ENCODE measurements around the gene FAM114A1. TPM values are rescaled to one million over a fixed set of nuclear protein-coding genes. Genes with fewer than 3 reads are reported as not detected.
"Not testable (repeated sequence)": the region's sequence is repeated elsewhere in the genome, so short reads cannot be mapped to it uniquely, and the experiment has no call there.

Gene FAM114A1
- total RNA-seq, 1 experiment from 2014 or later, result 55.9 TPM

DNA sequence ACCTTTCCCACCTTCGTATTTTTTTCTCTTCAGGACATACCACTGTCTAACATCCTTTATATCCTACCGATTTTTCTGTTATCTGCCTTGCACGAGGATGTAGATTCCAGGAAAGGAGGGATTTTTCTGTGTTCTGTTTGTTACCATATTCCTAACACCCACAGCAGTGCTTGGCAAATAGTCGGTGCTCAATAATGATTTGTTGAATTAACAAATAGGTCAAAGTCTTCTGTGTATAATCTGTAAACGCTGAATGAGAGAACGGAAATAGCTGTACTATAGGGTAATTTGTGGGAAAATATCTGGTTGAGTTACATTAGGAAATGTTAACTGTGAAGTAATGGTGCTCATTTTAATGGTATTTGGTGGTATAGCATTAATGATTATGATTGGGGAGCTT, 83.1 kb downstream of the FAM114A1 start:
- Histone ChIP-seq H3K4me1 (peaks cover 5% of the 10 kb centered on the region), H3K27me3 (no peaks in the 10 kb centered on the region), H3K36me3 (peaks cover under 1% of the 10 kb centered on the region; the same call in 1 of the 2 replicates), H3K4me3 (no peak overlapping the region), H3K9me3 (replicated peaks) (no peaks in the 10 kb centered on the region), H3K27ac (no peak overlapping the region)
- DNase-seq, result no peak

DNA sequence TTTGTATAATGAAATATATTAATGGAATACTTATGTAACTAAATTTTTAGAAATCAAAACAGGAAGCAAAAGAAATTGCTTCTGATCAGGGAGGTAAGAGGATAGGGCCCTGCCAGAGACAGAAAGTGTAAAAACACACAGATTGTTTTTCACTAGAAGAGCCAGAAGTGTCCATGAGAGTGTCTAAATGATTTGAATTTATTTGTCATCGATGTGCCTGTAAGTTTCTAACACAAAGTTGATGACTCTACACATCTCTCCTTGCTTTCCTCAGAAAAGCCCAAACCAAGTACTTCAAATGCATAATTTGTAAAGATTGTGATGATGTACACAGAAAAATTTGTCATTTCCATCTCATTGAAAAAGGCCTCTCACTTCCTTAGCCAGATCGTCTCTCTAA, 84.0 kb downstream of the FAM114A1 start:
- Histone ChIP-seq H3K27me3 (no peaks in the 10 kb centered on the region), H3K27ac (no peak overlapping the region), H3K9me3 (replicated peaks) (no peaks in the 10 kb centered on the region), H3K4me3 (no peak overlapping the region), H3K4me1 (peaks cover 5% of the 10 kb centered on the region), H3K36me3 (no peaks in the 10 kb centered on the region)
- no peak for DNase-seq

DNA sequence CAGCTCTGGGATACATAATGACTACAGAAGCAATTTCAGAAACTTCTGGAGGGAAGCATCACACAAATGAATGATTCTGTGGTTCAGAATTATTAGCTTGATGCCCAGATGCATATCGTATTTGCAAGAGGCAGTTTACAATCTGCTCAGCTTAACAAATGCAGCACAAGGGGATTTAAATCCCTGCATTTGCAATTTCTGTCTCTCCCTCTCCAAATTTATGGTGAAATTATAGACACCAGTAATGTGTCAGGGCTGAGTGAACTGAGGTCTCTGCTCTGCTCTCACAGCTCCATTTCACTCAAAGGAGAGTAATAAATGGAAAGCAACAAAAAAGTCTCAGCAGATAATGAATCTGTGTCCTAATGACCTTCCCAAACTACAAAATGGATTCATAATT, 84.4 kb downstream of the FAM114A1 start:
- H3K36me3 ChIP-seq, result no peaks in the 10 kb centered on the region
- no peak for DNase-seq
- H3K27ac ChIP-seq, result no peak overlapping the region
- H3K27me3 ChIP-seq, result no peaks in the 10 kb centered on the region
- H3K4me3 ChIP-seq, result no peak overlapping the region
- no peaks in the 10 kb centered on the region for H3K9me3 ChIP-seq (replicated peaks)
- H3K4me1 ChIP-seq, result peaks cover 5% of the 10 kb centered on the region

DNA sequence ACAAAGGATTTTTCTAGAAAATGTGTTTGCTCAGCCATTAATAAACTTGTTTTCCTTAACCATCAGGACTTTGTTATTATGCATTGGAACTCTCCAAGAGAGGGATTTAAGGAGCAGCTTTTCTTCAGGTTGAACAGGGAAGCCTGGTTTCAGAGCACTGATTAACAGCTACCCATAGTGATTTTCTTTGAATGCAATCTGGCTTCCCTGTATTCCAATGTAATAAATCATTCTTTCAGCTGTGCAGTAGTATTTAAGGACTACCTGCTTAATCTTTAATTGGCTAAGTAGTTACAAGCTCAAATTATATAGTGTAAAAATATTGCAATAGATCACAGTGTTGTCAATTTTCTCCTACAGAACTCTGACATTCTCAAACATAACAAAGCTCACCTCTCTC, 87.1 kb downstream of the FAM114A1 start:
- Histone ChIP-seq H3K9me3 (replicated peaks) (no peaks in the 10 kb centered on the region), H3K4me3 (no peak overlapping the region)
- DNase-seq, result no peak

DNA sequence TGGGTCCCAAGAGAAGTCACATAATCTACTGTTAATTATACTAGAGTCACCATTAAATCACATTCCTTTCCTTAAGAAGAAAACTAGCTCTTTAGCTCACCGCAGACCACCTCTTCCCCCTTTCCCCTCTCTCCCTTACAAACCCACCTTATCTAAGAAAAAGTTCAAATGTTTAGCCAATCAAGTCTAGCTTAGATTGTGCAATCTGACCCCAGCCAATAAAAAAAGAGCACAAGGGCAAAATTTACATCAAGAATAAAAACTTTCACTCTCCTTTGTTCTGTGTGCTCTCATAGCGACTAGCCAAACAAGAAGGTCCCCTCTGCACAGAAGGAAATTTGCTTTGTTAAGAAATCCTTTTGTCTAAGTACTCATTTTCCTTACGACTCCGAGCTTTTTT, 88.4 kb downstream of the FAM114A1 start:
- no peak for DNase-seq
- H3K4me1 ChIP-seq, result no peaks in the 10 kb centered on the region

More for the DNA sequence above, 87.1 kb downstream of the FAM114A1 start:
- Histone ChIP-seq H3K4me1 (no peaks in the 10 kb centered on the region), H3K27ac (no peak overlapping the region), H3K36me3 (no peaks in the 10 kb centered on the region), H3K27me3 (no peaks in the 10 kb centered on the region)

DNA sequence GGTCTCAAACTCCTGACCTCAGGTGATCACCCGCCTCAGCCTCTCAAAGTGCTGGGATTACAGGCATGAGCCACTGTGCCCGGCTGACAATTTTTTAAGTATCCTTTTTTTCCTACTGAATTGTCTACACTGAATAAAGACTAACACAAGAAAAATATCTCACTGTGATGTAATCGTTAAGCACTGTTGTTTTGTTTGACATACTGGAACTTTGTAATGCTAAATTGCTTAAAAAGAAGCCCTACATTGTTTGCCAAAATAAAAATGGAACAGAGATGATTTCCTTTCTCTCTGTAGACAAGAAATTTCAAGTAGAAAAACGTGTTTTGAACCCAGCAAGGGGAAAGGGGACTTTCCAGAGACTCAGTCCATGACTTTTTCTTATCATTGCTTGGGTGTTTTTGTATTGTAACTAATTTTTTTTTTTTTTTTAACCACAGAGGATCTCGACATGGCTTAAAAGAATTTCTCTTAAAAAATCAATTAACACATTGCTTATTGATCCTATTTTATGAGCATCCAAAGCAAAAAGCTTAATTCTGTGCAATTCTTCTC, 89.7 kb downstream of the FAM114A1 start:
- DNase-seq, result no peak
- H3K27me3 ChIP-seq, result no peaks in the 10 kb centered on the region
- no peaks in the 10 kb centered on the region for H3K9me3 ChIP-seq (replicated peaks)
- H3K4me1 ChIP-seq, result no peaks in the 10 kb centered on the region
- H3K27ac ChIP-seq, result no peak overlapping the region
- H3K36me3 ChIP-seq, result no peaks in the 10 kb centered on the region
- no peak overlapping the region for H3K4me3 ChIP-seq

More for the DNA sequence above, 88.4 kb downstream of the FAM114A1 start:
- H3K36me3 ChIP-seq, result no peaks in the 10 kb centered on the region
- H3K27ac ChIP-seq, result no peak overlapping the region
- no peaks in the 10 kb centered on the region for H3K27me3 ChIP-seq
- H3K4me3 ChIP-seq, result no peak overlapping the region
- H3K9me3 ChIP-seq (replicated peaks), result no peaks in the 10 kb centered on the region

DNA sequence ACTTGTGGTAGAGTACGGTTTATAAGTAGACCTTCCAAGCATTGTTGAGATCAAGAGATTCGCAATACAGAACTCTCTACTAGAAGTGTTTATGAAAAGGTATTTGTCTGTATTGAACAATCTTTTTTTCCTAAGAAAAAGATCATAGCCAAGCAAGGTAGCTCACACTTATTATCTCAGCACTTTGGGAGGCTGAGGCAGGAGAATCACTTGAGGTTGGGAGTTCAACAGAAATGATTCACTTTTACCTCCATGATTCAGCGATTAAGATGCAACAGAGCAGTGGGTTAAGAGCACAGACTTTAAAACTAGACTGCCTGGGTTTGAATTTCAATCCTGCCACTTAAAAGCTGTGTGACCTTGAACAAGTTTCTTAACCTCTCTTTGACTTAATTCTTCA, 90.3 kb downstream of the FAM114A1 start:
- Histone ChIP-seq H3K4me3 (no peak overlapping the region), H3K27ac (no peak overlapping the region), H3K4me1 (no peaks in the 10 kb centered on the region), H3K27me3 (no peaks in the 10 kb centered on the region), H3K9me3 (replicated peaks) (no peaks in the 10 kb centered on the region), H3K36me3 (no peaks in the 10 kb centered on the region)
- no peak for DNase-seq

DNA sequence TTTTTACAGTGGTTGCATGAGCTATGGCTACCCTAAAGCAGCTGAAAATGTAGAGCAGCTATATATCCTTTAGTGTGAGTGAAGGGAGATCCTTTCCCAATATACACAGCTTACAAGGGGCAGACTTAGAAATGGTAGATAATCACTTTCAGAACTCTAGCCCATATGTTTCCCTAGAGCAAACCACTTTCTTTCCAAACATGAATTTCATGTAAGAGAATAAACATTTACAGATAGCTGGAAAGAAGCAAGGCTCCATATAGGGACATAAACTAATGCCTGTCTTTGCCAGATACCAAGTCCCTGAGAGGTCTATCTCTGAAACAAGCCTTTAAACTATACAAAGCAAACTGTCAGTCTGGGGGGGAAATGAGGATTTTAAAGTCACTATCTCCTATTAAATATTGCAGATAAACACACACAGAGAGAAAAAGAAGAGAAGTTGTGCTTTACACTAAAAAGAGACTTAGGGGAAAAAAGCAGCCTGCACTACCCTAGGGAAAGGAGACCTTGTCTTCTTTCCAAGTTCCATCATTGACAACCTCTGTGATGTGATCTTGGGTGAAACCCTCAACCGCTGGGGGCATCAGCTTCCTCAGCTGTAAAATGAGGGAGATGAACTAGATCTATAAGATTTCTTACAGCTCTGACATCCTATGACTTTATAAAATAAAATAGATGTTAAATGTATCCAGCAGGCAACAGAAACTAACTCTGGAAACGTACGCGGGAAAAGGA, 91.0 kb downstream of the FAM114A1 start:
- Histone ChIP-seq H3K36me3 (no peaks in the 10 kb centered on the region), H3K4me1 (no peaks in the 10 kb centered on the region), H3K9me3 (replicated peaks) (no peaks in the 10 kb centered on the region), H3K27me3 (no peaks in the 10 kb centered on the region), H3K4me3 (no peak overlapping the region), H3K27ac (no peak overlapping the region)
- no peak for DNase-seq

DNA sequence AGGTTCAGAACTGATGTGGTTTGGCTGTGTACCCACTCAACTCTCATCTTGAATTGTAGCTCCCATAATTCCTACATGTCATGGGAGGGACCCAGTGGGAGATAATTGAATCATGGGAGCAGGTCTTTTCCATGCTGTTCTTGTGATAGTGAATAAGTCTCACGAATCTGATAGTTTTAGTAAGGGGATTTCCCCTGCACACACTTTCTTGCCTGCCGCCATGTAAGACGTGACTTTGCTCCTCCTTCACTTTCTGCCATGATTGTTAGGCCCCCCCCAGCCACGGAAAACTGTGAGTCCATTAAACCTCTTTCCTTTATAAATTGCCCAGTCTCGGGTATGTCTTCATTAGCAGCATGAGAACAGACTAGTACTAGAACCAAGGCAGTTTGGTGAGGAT, 91.6 kb downstream of the FAM114A1 start:
- not testable (repeated sequence) for H3K9me3 ChIP-seq (replicated peaks); H3K27ac ChIP-seq; DNase-seq; H3K27me3 ChIP-seq; H3K4me1 ChIP-seq; H3K36me3 ChIP-seq; H3K4me3 ChIP-seq

DNA sequence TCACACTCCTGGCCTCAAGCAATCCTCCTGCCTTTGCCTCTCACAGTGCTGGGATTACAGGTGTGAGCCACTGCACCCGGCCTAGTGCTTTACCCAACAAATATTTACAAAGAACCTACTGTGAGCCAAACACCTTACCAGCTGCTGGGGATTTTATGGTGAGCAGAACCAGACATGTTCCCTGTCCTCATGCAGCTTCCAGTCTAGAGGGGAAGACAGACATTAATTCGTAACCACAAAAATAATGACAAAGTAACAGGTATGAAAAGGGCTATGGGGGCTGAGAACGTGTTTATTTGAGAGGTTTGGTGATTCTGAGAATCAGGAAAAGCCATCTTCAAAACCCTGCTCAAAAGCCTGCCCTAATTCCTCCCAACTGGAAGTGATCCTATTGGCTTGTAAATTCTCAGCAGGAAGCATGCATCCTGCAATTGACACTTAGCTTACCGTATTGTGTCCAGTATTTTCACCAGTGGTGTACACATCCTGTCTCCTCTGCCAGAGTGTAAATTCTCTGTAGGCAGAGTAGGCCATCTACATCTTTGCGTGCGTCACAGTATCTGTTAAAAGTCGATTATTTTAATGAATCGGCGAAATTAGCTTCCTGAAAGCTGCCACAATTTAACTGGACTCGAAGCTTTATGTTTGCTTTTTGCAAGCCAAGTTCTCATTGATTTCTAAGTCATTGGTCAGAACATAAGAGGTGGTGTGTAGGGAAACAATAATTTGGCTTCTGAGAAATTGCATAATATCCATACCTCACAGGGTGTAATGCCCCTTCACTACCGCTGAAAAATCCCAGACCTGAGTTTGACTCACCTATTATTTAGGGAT, 97.6 kb downstream of the FAM114A1 start:
- no peak overlapping the region for H3K4me3 ChIP-seq
- no peak for DNase-seq
- no peaks in the 10 kb centered on the region; the same call in 1 of the 2 replicates for H3K4me1 ChIP-seq
- no peaks in the 10 kb centered on the region for H3K9me3 ChIP-seq (replicated peaks)
- H3K27me3 ChIP-seq, result no peaks in the 10 kb centered on the region
- no peak overlapping the region for H3K27ac ChIP-seq
- H3K36me3 ChIP-seq, result no peaks in the 10 kb centered on the region

DNA sequence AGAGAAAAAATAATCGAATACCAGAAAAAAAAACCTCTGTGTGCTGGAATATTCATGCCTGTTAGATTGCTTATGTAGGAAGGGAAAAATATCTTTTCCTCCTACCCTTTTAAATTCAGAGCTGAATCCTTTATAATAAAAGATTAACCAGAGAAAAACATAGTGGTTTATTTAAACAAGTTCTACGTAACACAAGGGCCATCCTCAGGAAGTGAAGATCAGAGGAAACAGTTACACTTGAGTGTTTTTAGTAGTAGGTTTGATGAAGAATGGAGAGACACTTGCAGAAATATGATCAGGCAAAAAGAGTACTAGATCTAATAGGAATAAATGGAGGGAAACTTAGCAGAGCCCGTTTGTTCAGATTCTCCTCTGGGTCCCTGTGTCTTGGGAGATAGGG, 98.3 kb downstream of the FAM114A1 start:
- Histone ChIP-seq H3K27ac (no peak overlapping the region), H3K4me3 (no peak overlapping the region), H3K9me3 (replicated peaks) (no peaks in the 10 kb centered on the region), H3K27me3 (no peaks in the 10 kb centered on the region), H3K36me3 (no peaks in the 10 kb centered on the region), H3K4me1 (no peaks in the 10 kb centered on the region; the same call in 1 of the 2 replicates)
- no peak for DNase-seq

DNA sequence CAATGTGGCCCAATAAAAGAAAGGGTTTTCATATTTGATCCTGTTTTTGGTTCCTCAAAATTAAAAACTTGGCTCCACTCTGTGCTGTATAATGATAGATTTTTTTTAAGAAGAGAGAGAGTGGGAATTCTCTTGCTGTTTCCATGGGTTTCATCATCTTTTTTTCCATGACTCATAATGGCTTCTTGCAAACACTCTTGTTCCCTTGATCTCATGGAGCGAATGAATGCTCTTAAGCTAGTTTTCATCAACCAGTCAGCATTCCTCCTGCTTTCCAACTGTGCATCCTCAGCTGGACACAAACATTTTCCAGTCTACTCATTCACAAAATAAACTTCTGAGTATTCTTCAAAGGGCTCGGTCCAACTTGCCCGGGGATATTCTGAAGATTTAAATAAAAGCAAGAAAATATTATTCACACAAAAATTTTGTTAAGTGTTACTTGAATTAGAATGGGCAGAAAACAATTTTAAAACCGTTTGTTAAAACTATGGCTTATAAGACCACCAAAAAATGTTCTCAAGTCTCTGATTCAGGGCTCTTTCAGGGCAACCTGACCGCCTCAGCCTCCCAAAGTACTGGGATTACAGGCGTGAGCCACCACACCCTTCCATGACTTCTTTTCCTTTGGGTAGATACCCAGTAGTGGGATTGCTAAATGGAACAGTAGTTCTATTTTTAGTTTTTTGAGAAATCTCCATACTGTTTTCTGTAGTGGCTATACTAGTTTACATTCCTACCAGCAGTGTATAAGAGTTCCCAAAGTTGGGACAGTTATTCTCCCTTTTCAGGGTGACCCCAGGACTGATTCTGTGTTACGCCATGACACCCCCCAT, 99.9 kb downstream of the FAM114A1 start:
- Histone ChIP-seq H3K9me3 (replicated peaks) (no peaks in the 10 kb centered on the region), H3K4me1 (no peaks in the 10 kb centered on the region; the same call in 1 of the 2 replicates), H3K4me3 (no peak overlapping the region), H3K27me3 (no peaks in the 10 kb centered on the region), H3K27ac (0 out of 2 replicates have a peak overlapping the region, but pooled peaks have one; percentile 9), H3K36me3 (no peaks in the 10 kb centered on the region)
- DNase-seq, result peak in 1 of 2 experiments; percentile 20

DNA sequence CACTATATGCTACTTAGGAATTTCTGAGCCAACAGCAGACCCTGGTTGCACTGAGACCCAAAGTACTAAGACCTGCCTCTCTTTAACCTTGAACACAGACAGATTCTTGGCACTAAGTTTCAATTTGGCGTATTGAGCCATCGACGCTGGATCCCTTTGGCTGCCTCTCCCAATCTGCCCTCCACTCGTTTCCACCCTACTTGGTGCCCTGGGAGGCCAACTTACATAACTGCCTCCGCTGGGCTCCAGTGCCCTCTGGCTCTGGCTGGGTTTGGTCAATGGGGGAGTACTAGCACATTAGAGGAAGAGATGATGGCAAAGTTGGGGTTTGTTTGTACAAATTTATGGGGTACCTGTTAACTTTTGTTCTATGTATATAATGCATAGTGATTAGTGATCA, 101.1 kb downstream of the FAM114A1 start:
- Histone ChIP-seq H3K27me3 (no peaks in the 10 kb centered on the region), H3K4me1 (no peaks in the 10 kb centered on the region; the same call in 1 of the 2 replicates), H3K36me3 (no peaks in the 10 kb centered on the region), H3K27ac (no peak overlapping the region), H3K4me3 (no peak overlapping the region), H3K9me3 (replicated peaks) (no peaks in the 10 kb centered on the region)
- DNase-seq, result no peak

DNA sequence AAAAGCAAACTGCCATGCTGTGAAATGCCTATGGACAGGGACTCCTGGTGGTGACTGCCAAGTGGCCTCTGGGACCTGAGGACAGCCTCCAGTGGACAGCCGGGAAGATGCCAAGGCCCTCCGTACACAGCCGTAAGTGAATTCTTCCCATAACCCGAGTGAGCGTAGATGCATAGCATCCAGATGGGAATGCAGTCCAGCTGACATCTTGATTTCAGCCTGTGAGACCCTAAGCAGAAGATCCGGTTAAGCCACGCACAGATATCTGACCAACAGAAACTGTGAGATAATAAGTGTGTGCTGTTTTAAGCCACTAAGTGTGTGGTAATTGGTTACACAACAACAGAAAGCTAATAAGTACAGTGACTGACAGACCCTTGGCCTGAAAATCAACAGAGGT, 108.7 kb downstream of the FAM114A1 start:
- H3K27ac ChIP-seq, result no peak overlapping the region
- H3K27me3 ChIP-seq, result no peaks in the 10 kb centered on the region
- H3K4me1 ChIP-seq, result no peaks in the 10 kb centered on the region
- H3K36me3 ChIP-seq, result no peaks in the 10 kb centered on the region
- H3K4me3 ChIP-seq, result no peak overlapping the region
- DNase-seq, result no peak
- no peaks in the 10 kb centered on the region for H3K9me3 ChIP-seq (replicated peaks)
